NCI-H524 treated with DMSO at 0.1 percent for 48 hours (cell line): ENCODE results near the gene SMLR1.

ENCODE experiments used
- DNase-seq: peaks from one replicate; lab custom pipeline; 2025; lab: John Stamatoyannopoulos, UW

The SMLR1 gene

GRCh38 chr6:130852844-130853554, 25.8 kb downstream of the SMLR1 start:
- no peak for DNase-seq

- DNase-seq, result no peak
Measured at GRCh38 chr6:130853555-130854183, 26.5 kb downstream of the SMLR1 start.

- DNase-seq, result no peak
Measured at GRCh38 chr6:130858054-130858453, 30.8 kb downstream of the SMLR1 start.

GRCh38 chr6:130858498-130859160, 31.4 kb downstream of the SMLR1 start:
- no peak for DNase-seq

GRCh38 chr6:130859161-130859867, 32.1 kb downstream of the SMLR1 start:
- no peak for DNase-seq

- DNase-seq, result no peak
Measured at GRCh38 chr6:130862370-130862769, 35.2 kb downstream of the SMLR1 start.

- no peak for DNase-seq
Measured at GRCh38 chr6:130863415-130864230, 36.4 kb downstream of the SMLR1 start.

- DNase-seq, result no peak
Measured at GRCh38 chr6:130864344-130864743, 37.1 kb downstream of the SMLR1 start.

GRCh38 chr6:130865793-130866192, 38.6 kb downstream of the SMLR1 start:
- no peak for DNase-seq

- no peak for DNase-seq
Measured at GRCh38 chr6:130869681-130870080, 42.5 kb downstream of the SMLR1 start.

GRCh38 chr6:130870179-130870880, 43.1 kb downstream of the SMLR1 start:
- DNase-seq, result no peak

GRCh38 chr6:130872250-130873095, 45.3 kb downstream of the SMLR1 start:
- DNase-seq, result peak; percentile 20

- DNase-seq, result no peak
Measured at GRCh38 chr6:130873746-130874145, 46.5 kb downstream of the SMLR1 start.

GRCh38 chr6:130879826-130880225, 52.6 kb downstream of the SMLR1 start:
- no peak for DNase-seq

- no peak for DNase-seq
Measured at GRCh38 chr6:130882370-130882769, 55.2 kb downstream of the SMLR1 start.

- peak; percentile 35 for DNase-seq
Measured at GRCh38 chr6:130885392-130886192, 58.4 kb downstream of the SMLR1 start.
